Left ventricle myocardium inferior (tissue), 1 donor: ENCODE data around the gene PRKAB2. TPM values are rescaled to one million over a fixed set of nuclear protein-coding genes. Genes with fewer than 3 reads are reported as not detected.
"Not testable (repeated sequence)": the region's sequence is repeated elsewhere in the genome, so short reads cannot be mapped to it uniquely, and the experiment has no call there.

Experiments
- DNase-seq: peaks from one replicate; pipeline ENCODE4 v3.0.0-alpha.2; 2020
- H3K27ac ChIP-seq: fragments of 200-600 bp; replicated peaks from 2 replicates; pipeline ENCODE4 v1.8.0; 2021
- H3K27me3 ChIP-seq: fragments of 200-600 bp; 2 replicates; pipeline ENCODE4 v1.8.0; 2021; ENCODE audit warnings: low read depth
- H3K36me3 ChIP-seq: fragments of 200-600 bp; 2 replicates; pipeline ENCODE4 v1.8.0; 2021
- H3K4me1 ChIP-seq: fragments of 200-600 bp; 2 replicates; pipeline ENCODE4 v1.8.0; 2021
- H3K4me3 ChIP-seq: fragments of 200-600 bp; 2 replicates; pipeline ENCODE4 v1.8.0; 2021; ENCODE audit warnings: mild to moderate bottlenecking, moderate library complexity
- H3K9me3 ChIP-seq: fragments of 200-600 bp; replicated peaks from 2 replicates; pipeline ENCODE4 v1.8.0; 2021
- CTCF ChIP-seq: fragments of 200-600 bp; IDR thresholded peaks from 2 replicates; pipeline ENCODE4 v1.8.0; 2021; ENCODE audit warnings: antibody characterized with exemption, mild to moderate bottlenecking, borderline replicate concordance
- intact Hi-C: fragments of 100-400 bp; cut with micrococcal nuclease; formaldehyde crosslinking; loops from one replicate; pipeline ENCODE4 v1.11.0; 2022
- total RNA-seq: library from RNA; stranded (reverse); fragmentation: NEBNext Ultra II Directional; extraction: Animal tissue kit (Norgen Biotek cat#: 25700); gene quantifications from one replicate; pipeline ENCODE4 v1.2.1, GENCODE V29; 2021
- donor health status: DM: no; HTN: yes; CAD: no; lungs with severe emphysema.

PRKAB2 gene
- total RNA-seq, 1 donor from 2014 or later: 37.8 TPM

GRCh38 chr1:147163019-147163418 lies 9.3 kb downstream of the PRKAB2 start:
- TF ChIP-seq CTCF: no peak
- DNase-seq: no peak

GRCh38 chr1:147162093-147162492 lies 10.2 kb downstream of the PRKAB2 start:
- no peak overlapping the region for H3K4me3 ChIP-seq
- no peak for TF ChIP-seq CTCF
- no peaks in the 10 kb centered on the region for H3K4me1 ChIP-seq
- intact Hi-C loops: no loop called here
- H3K9me3 ChIP-seq: no peaks in the 10 kb centered on the region
- DNase-seq: no peak
- peaks cover 90% of the 10 kb centered on the region for H3K36me3 ChIP-seq
- H3K27ac ChIP-seq: no peak overlapping the region
- H3K27me3 ChIP-seq: no peaks in the 10 kb centered on the region

More at GRCh38 chr1:147163019-147163418, 9.3 kb downstream of the PRKAB2 start:
- Histone ChIP-seq H3K27ac (no peak overlapping the region), H3K4me3 (no peak overlapping the region), H3K9me3 (no peaks in the 10 kb centered on the region), H3K4me1 (peaks cover 7% of the 10 kb centered on the region), H3K27me3 (no peaks in the 10 kb centered on the region), H3K36me3 (peaks cover 81% of the 10 kb centered on the region)
- intact Hi-C loops: no loop called here

DNA sequence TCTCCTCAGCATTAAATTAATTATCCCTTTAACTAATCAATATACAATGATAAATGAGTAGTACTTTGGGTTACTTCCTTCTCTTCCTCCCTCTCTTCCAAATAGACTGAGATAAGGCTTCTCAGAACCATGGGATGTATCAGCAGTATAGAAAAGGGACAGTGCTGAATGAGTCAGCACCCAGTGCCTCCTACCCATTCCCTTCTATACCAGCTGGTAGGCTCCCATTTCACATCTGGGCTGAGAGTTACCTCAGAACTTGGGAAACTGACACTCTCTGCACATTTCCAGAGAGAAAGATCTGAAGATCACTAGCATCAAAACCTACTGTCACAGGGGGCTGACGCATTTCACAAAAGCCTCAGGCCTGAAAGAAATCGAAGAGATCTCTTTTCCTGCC lies 15.2 kb downstream of the PRKAB2 start:
- H3K4me1 ChIP-seq, intact Hi-C loops, DNase-seq, H3K4me3 ChIP-seq, H3K27ac ChIP-seq, H3K9me3 ChIP-seq, H3K27me3 ChIP-seq: not testable (repeated sequence)
- peaks cover 85% of the 10 kb centered on the region for H3K36me3 ChIP-seq

GRCh38 chr1:147156642-147157041 lies 15.6 kb downstream of the PRKAB2 start:
- peaks cover 6% of the 10 kb centered on the region for H3K4me1 ChIP-seq
- H3K9me3 ChIP-seq: no peaks in the 10 kb centered on the region
- no peak overlapping the region for H3K27ac ChIP-seq
- TF ChIP-seq CTCF: no peak
- DNase-seq: no peak
- H3K36me3 ChIP-seq: peaks cover 80% of the 10 kb centered on the region
- no peaks in the 10 kb centered on the region for H3K27me3 ChIP-seq
- intact Hi-C loops: no loop called here
- H3K4me3 ChIP-seq: no peak overlapping the region

- H3K9me3 ChIP-seq: no peaks in the 10 kb centered on the region
- no peak overlapping the region for H3K27ac ChIP-seq
- no peak for DNase-seq
- intact Hi-C loops: no loop called here
- TF ChIP-seq CTCF: no peak
- peaks cover 6% of the 10 kb centered on the region for H3K4me1 ChIP-seq
- no peaks in the 10 kb centered on the region for H3K27me3 ChIP-seq
- no peak overlapping the region for H3K4me3 ChIP-seq
- peaks cover 41% of the 10 kb centered on the region for H3K36me3 ChIP-seq
Observed at GRCh38 chr1:147152772-147153171, 19.5 kb downstream of the PRKAB2 start.

DNA sequence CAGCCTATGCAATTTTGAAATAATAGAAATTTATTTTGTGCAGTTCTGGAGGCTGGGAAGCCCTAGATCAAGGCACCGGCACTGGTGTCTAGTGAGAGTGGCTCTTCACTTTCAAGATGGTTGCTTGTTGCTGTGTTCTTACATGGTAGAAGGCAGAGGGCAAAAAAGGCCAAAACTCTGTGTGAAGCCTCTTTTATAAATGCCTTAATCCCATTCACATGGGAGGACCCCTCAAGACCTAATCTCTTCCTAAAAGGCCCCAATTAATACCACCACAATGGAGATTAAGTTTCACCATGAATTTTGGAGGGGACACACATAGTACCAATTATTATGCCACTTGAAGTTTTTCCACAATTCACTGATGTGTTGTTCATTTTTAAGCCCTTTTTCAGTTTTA lies 21.0 kb downstream of the PRKAB2 start:
- intact Hi-C loops: no loop called here
- no peak for TF ChIP-seq CTCF
- H3K27me3 ChIP-seq: no peaks in the 10 kb centered on the region
- H3K9me3 ChIP-seq: no peaks in the 10 kb centered on the region
- H3K4me3 ChIP-seq: no peak overlapping the region
- peaks cover 28% of the 10 kb centered on the region for H3K36me3 ChIP-seq
- DNase-seq: no peak
- H3K4me1 ChIP-seq: peaks cover 6% of the 10 kb centered on the region
- no peak overlapping the region for H3K27ac ChIP-seq
